OCI-LY1 (cell line): Measurements from ENCODE around the gene TIMP2.

Experiments used
- H2AFZ ChIP-seq: fragments of 200-600 bp; sonication (generic), shearing (Covaris generic); 2 replicates; pipeline ENCODE4 v1.6.0; 2014; ENCODE audit warnings: antibody characterized with exemption, mild to moderate bottlenecking, low read length
- H3F3A ChIP-seq: fragments of 200-600 bp; sonication (generic), shearing (Covaris generic); 2 replicates; pipeline ENCODE4 v1.6.0; 2014; ENCODE audit warnings: mild to moderate bottlenecking, antibody characterized with exemption, low read length, moderate library complexity; ENCODE audit not compliant: insufficient read depth
- H3K27ac ChIP-seq: fragments of 200-600 bp; sonication (generic); 2 replicates; pipeline ENCODE4 v1.5.1; 2014; ENCODE audit warnings: low read length, mixed run types, mild to moderate bottlenecking, low read depth; ENCODE audit not compliant: poor library complexity, severe bottlenecking
- H3K27me3 ChIP-seq: fragments of 200-600 bp; sonication (generic); 2 replicates; pipeline ENCODE4 v1.6.0; 2014; ENCODE audit warnings: antibody characterized with exemption, mild to moderate bottlenecking, low read length, moderate library complexity; ENCODE audit not compliant: insufficient read depth
- H3K36me3 ChIP-seq: fragments of 200-600 bp; sonication (generic); 2 replicates; pipeline ENCODE4 v1.6.1; 2014; ENCODE audit warnings: mild to moderate bottlenecking, antibody characterized with exemption, low read length, moderate library complexity, mixed read lengths; ENCODE audit not compliant: insufficient read depth
- H3K4me1 ChIP-seq: fragments of 200-600 bp; sonication (generic); 2 replicates; pipeline ENCODE4 v1.5.1; 2014; ENCODE audit warnings: mild to moderate bottlenecking, low read length, moderate library complexity; ENCODE audit not compliant: insufficient read depth, severe bottlenecking
- H3K4me2 ChIP-seq: fragments of 200-600 bp; sonication (generic), shearing (Covaris generic); 2 replicates; pipeline ENCODE4 v1.6.1; 2014; ENCODE audit warnings: low read length
- H3K4me3 ChIP-seq: fragments of 200-600 bp; sonication (generic); 2 replicates; pipeline ENCODE4 v1.5.1; 2014; ENCODE audit warnings: low read length, low read depth, mild to moderate bottlenecking, mixed read lengths; ENCODE audit not compliant: poor library complexity, severe bottlenecking
- H3K79me2 ChIP-seq: fragments of 200-600 bp; shearing (Covaris generic); 2 replicates; pipeline ENCODE4 v1.6.1; 2016; ENCODE audit warnings: mixed run types, low read length, mixed read lengths; ENCODE audit not compliant: insufficient read depth
- H3K9ac ChIP-seq: fragments of 200-600 bp; sonication (generic), shearing (Covaris generic); 2 replicates; pipeline ENCODE4 v1.6.1; 2014; ENCODE audit warnings: mild to moderate bottlenecking, low read length, mixed read lengths
- H3K9me2 ChIP-seq: fragments of 200-600 bp; sonication (generic), shearing (Covaris generic); 2 replicates; pipeline ENCODE4 v1.6.1; 2014; ENCODE audit warnings: low read depth, mild to moderate bottlenecking, low read length, mixed read lengths
- H3K9me3 ChIP-seq: fragments of 200-600 bp; shearing (Covaris generic); 2 replicates; pipeline ENCODE4 v1.6.1; 2014; ENCODE audit warnings: low read length, mixed read lengths
- H4K20me1 ChIP-seq: fragments of 200-600 bp; sonication (generic), shearing (Covaris generic); 2 replicates; pipeline ENCODE4 v1.6.0; 2016; ENCODE audit warnings: mild to moderate bottlenecking, low read length; ENCODE audit not compliant: insufficient read depth
- CTCF ChIP-seq: fragments of 200-600 bp; sonication (generic), shearing (Covaris generic); IDR thresholded peaks from 2 replicates; pipeline ENCODE4 v1.5.1; 2017; ENCODE audit warnings: mild to moderate bottlenecking, antibody characterized with exemption, low read length, moderate library complexity, mixed read lengths
- EZH2 ChIP-seq: fragments of 200-600 bp; sonication (generic), shearing (Covaris generic); IDR thresholded peaks from 2 replicates; pipeline ENCODE4 v1.8.0; 2017; ENCODE audit warnings: borderline replicate concordance, mixed run types, mild to moderate bottlenecking, antibody characterized with exemption, low read length, moderate library complexity, mixed read lengths

TIMP2 gene, protein sequence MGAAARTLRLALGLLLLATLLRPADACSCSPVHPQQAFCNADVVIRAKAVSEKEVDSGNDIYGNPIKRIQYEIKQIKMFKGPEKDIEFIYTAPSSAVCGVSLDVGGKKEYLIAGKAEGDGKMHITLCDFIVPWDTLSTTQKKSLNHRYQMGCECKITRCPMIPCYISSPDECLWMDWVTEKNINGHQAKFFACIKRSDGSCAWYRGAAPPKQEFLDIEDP

GRCh38 chr17:78925234-78925633, at the start of gene TIMP2:
TSS of gene TIMP2 (minus strand) at chr17:78925387. CDS start at chr17:78925088, 299 bp downstream.
- Histone ChIP-seq H3K4me3 (no peak within 1 kb of the TSS), H2AFZ (no peak within 1 kb of the TSS), H3K4me1 (peaks cover 8% of the 10 kb centered on the region), H3K27me3 (peaks cover 8% of the 10 kb centered on the region), H3K4me2 (peak within 1 kb of the TSS; percentile 42), H3K9ac (no peak within 1 kb of the TSS), H4K20me1 (no peaks in the 10 kb centered on the region), H3K36me3 (no peaks in the 10 kb centered on the region), H3K27ac (no peak within 1 kb of the TSS), H3K79me2 (no peaks in the 10 kb centered on the region), H3K9me2 (no peaks in the 10 kb centered on the region), H3K9me3 (no peaks in the 10 kb centered on the region), H3F3A (no peaks in the 10 kb centered on the region)
- TF ChIP-seq CTCF (no peak), EZH2 (no peak)

DNA sequence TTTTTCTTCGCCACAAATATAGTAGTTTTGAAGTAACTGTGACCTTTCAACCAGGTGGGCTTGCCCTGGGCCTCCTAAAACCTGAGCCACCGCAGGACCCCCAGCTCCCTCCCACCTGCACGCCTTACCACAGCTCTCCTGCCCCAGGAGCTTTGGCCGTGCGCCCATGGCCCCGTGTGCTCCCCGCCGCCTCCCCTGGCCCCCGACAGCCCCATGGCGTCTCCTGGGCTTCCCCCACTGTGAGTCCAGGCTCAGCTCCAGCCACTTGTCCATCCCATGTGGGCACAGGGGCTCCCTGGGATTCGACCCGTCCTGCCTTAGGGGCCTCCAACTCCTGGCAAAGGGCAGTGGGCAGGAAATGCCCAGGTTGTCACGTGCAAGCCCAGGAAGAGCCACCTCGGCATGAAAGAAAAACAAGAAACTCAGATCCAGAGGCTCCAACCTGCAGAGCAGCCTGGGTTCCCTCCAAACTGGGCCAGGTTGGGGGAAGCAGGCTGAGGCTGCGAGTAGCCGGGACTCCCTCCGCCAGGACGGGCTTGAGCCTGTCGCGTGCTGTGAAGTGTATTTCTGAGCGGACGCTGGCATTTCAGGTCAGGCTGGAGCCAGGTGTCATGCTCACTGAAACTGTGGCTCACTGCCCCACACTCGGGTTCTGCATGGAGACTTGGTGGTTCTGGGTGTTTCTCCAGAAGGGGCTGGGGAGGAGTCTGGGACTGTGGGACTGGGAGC, 48.8 kb upstream of the TIMP2 start:
- Histone ChIP-seq H3K9me2 (no peaks in the 10 kb centered on the region), H3K36me3 (no peaks in the 10 kb centered on the region), H3K9ac (no peak overlapping the region), H3K27me3 (no peaks in the 10 kb centered on the region; the same call in 1 of the 2 replicates), H2AFZ (no peak overlapping the region), H3K4me2 (no peak overlapping the region), H3K79me2 (no peaks in the 10 kb centered on the region), H3K4me1 (peaks cover 10% of the 10 kb centered on the region), H3F3A (no peaks in the 10 kb centered on the region), H3K27ac (no peak overlapping the region), H3K4me3 (no peak overlapping the region), H4K20me1 (no peaks in the 10 kb centered on the region), H3K9me3 (no peaks in the 10 kb centered on the region)
- TF ChIP-seq EZH2 (no peak), CTCF (no peak)

DNA sequence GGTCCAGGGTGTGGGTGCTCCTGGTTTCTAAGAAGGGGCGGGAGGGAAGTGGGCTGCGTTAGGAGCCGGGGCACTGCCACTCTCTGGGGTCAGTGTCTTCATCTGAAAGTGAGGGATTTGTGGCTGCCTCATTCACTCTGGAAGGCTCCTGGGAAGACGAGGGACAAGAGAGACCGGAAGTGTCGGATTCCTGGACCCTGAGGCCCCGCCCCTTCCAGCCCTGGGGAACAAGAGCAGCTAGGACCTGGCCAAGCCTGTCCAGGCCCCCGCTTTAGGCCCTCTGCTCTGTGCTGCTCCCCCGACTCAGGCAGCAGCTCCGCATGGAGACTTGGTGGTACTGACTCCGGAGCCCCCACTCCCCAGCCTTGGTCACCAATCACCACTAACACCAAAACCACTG, 48.0 kb upstream of the TIMP2 start:
- H2AFZ ChIP-seq, result no peak overlapping the region
- TF ChIP-seq CTCF (no peak), EZH2 (no peak)
- H3K4me3 ChIP-seq, result no peak overlapping the region
- H3K27me3 ChIP-seq, result peaks cover 1% of the 10 kb centered on the region; the same call in 1 of the 2 replicates
- no peak overlapping the region for H3K9ac ChIP-seq
- peaks cover 10% of the 10 kb centered on the region for H3K4me1 ChIP-seq
- no peaks in the 10 kb centered on the region for H3K79me2 ChIP-seq
- H3K9me2 ChIP-seq, result no peaks in the 10 kb centered on the region
- H4K20me1 ChIP-seq, result no peaks in the 10 kb centered on the region
- H3K27ac ChIP-seq, result no peak overlapping the region
- no peaks in the 10 kb centered on the region for H3F3A ChIP-seq
- no peak overlapping the region for H3K4me2 ChIP-seq
- no peaks in the 10 kb centered on the region for H3K36me3 ChIP-seq
- no peaks in the 10 kb centered on the region for H3K9me3 ChIP-seq
